ENCODE data around the gene CD6.

Gene CD6

GRCh38 chr11:61019037-61019831, 47.8 kb downstream of the CD6 start:
- DNase-seq (ENCODE audit: low read depth): no peak
- no peak for TF ChIP-seq CTCF (IDR thresholded peaks at IDR 0.05; ENCODE audit: control insufficient read depth, insufficient read depth, low read depth, low read length, missing control alignments)
- H3K4me3 ChIP-seq (ENCODE audit: control insufficient read depth, low read depth, low read length): no peak overlapping the region

- no peak for DNase-seq (ENCODE audit: low read depth)
- no peak for TF ChIP-seq CTCF (IDR thresholded peaks at IDR 0.05; ENCODE audit: control insufficient read depth, insufficient read depth, low read depth, low read length, missing control alignments)
- no peak overlapping the region for H3K4me3 ChIP-seq (ENCODE audit: control insufficient read depth, low read depth, low read length)
Measured at GRCh38 chr11:61019832-61020405, 48.4 kb downstream of the CD6 start.

GRCh38 chr11:61020551-61021235, 49.2 kb downstream of the CD6 start:
- TF ChIP-seq CTCF (IDR thresholded peaks at IDR 0.05; ENCODE audit: control insufficient read depth, insufficient read depth, low read depth, low read length, missing control alignments): no peak
- no peak overlapping the region for H3K4me3 ChIP-seq (ENCODE audit: control insufficient read depth, low read depth, low read length)
- no peak for DNase-seq (ENCODE audit: low read depth)

- no peak for TF ChIP-seq CTCF (IDR thresholded peaks at IDR 0.05; ENCODE audit: control insufficient read depth, insufficient read depth, low read depth, low read length, missing control alignments)
- no peak overlapping the region for H3K4me3 ChIP-seq (ENCODE audit: control insufficient read depth, low read depth, low read length)
- no peak for DNase-seq (ENCODE audit: low read depth)
Measured at GRCh38 chr11:61021661-61022212, 50.3 kb downstream of the CD6 start.

- H3K4me3 ChIP-seq (ENCODE audit: control insufficient read depth, low read depth, low read length): no peak overlapping the region
- no peak for TF ChIP-seq CTCF (IDR thresholded peaks at IDR 0.05; ENCODE audit: control insufficient read depth, insufficient read depth, low read depth, low read length, missing control alignments)
- DNase-seq (ENCODE audit: low read depth): no peak
Measured at GRCh38 chr11:61022311-61023085, 51.0 kb downstream of the CD6 start.

Data from AG09309 (cell line).